MM.1S (cell line): Measurements from ENCODE around the gene TBC1D9B.

Source experiments
- DNase-seq: peaks from one replicate; pipeline ENCODE4 v3.0.0-alpha.2; 2015
- H2AFZ ChIP-seq: fragments of 300-600 bp; sonication (generic); 2 replicates; pipeline ENCODE4 v1.6.0; 2016; ENCODE audit warnings: antibody characterized with exemption, low read length
- H3F3A ChIP-seq: fragments of 300-600 bp; sonication (generic); 2 replicates; pipeline ENCODE4 v1.6.1; 2016; ENCODE audit warnings: mild to moderate bottlenecking, antibody characterized with exemption, low read length, moderate library complexity, mixed read lengths; ENCODE audit not compliant: insufficient read depth
- H3K27ac ChIP-seq: fragments of 300-600 bp; sonication (generic); 2 replicates; pipeline ENCODE4 v1.5.1; 2016; ENCODE audit warnings: mild to moderate bottlenecking, low read length
- H3K27me3 ChIP-seq: fragments of 300-600 bp; sonication (generic); replicated peaks from 2 replicates; pipeline ENCODE4 v1.6.0; 2016; ENCODE audit warnings: low read length; ENCODE audit not compliant: insufficient read depth
- H3K36me3 ChIP-seq: fragments of 300-600 bp; sonication (generic); replicated peaks from 2 replicates; pipeline ENCODE4 v1.6.1; 2016; ENCODE audit warnings: mild to moderate bottlenecking, low read length, mixed read lengths; ENCODE audit not compliant: insufficient read depth
- H3K4me1 ChIP-seq: fragments of 300-600 bp; sonication (generic); 2 replicates; pipeline ENCODE4 v1.6.1; 2016; ENCODE audit warnings: low read length, mixed read lengths
- H3K4me2 ChIP-seq: fragments of 300-600 bp; sonication (generic); 2 replicates; pipeline ENCODE4 v1.6.0; 2016; ENCODE audit warnings: low read depth, low read length
- H3K4me3 ChIP-seq: fragments of 300-600 bp; sonication (generic); 2 replicates; pipeline ENCODE4 v1.5.1; 2016; ENCODE audit warnings: low read length, mixed read lengths
- H3K79me2 ChIP-seq: fragments of 300-600 bp; sonication (generic); 2 replicates; pipeline ENCODE4 v1.6.1; 2016; ENCODE audit warnings: mixed run types, low read length, mixed read lengths
- H3K9ac ChIP-seq: fragments of 300-600 bp; sonication (generic); 2 replicates; pipeline ENCODE4 v1.6.1; 2016; ENCODE audit warnings: low read length, mixed read lengths
- H3K9me2 ChIP-seq: fragments of 300-600 bp; sonication (generic); replicated peaks from 2 replicates; pipeline ENCODE4 v1.6.1; 2016; ENCODE audit warnings: mild to moderate bottlenecking, low read length, mixed read lengths; ENCODE audit not compliant: insufficient read depth
- H3K9me3 ChIP-seq: fragments of 300-600 bp; sonication (generic); replicated peaks from 2 replicates; pipeline ENCODE4 v1.6.1; 2016; ENCODE audit warnings: mild to moderate bottlenecking, low read length, mixed read lengths; ENCODE audit not compliant: insufficient read depth
- H4K20me1 ChIP-seq: fragments of 300-600 bp; sonication (generic); 2 replicates; pipeline ENCODE4 v1.6.1; 2016; ENCODE audit warnings: mild to moderate bottlenecking, low read length, moderate library complexity, mixed read lengths; ENCODE audit not compliant: insufficient read depth
- CTCF ChIP-seq: fragments of 300-600 bp; sonication (generic); IDR thresholded peaks from 2 replicates; pipeline ENCODE4 v1.5.1; 2016; ENCODE audit warnings: antibody characterized with exemption, low read length, mixed read lengths
- EZH2 ChIP-seq: fragments of 300-600 bp; sonication (generic); optimal IDR thresholded peaks from 2 replicates; pipeline ENCODE3; 2017; ENCODE audit warnings: low read depth, mild to moderate bottlenecking, antibody characterized with exemption, low read length, mixed read lengths
- EZH2phosphoT487 ChIP-seq: fragments of 300-600 bp; sonication (generic); IDR thresholded peaks from 2 replicates; pipeline ENCODE4 v1.6.1; 2018; ENCODE audit warnings: antibody characterized with exemption, low read length

The TBC1D9B gene

GRCh38 chr5:179886190-179886911 lies 21.3 kb downstream of the TBC1D9B start:
- H3K4me2 ChIP-seq = no peak overlapping the region
- no peaks in the 10 kb centered on the region for H3K27me3 ChIP-seq
- H3K79me2 ChIP-seq = no peaks in the 10 kb centered on the region
- H2AFZ ChIP-seq = no peak overlapping the region
- H3K9ac ChIP-seq = no peak overlapping the region
- H4K20me1 ChIP-seq = no peaks in the 10 kb centered on the region
- H3K36me3 ChIP-seq = no peaks in the 10 kb centered on the region
- no peak overlapping the region for H3K27ac ChIP-seq
- TF ChIP-seq EZH2phosphoT487 (no peak), EZH2 (no peak), CTCF (no peak)
- H3K9me2 ChIP-seq = no peaks in the 10 kb centered on the region
- no peaks in the 10 kb centered on the region for H3F3A ChIP-seq
- no peaks in the 10 kb centered on the region for H3K4me1 ChIP-seq
- H3K4me3 ChIP-seq = no peak overlapping the region
- no peak for DNase-seq
- no peaks in the 10 kb centered on the region for H3K9me3 ChIP-seq

- no peak for DNase-seq
- Histone ChIP-seq H3K9me2 (no peaks in the 10 kb centered on the region), H3K4me2 (no peak overlapping the region), H3K9me3 (no peaks in the 10 kb centered on the region), H2AFZ (no peak overlapping the region), H3K79me2 (no peaks in the 10 kb centered on the region), H4K20me1 (no peaks in the 10 kb centered on the region), H3K27me3 (no peaks in the 10 kb centered on the region), H3K9ac (no peak overlapping the region), H3F3A (no peaks in the 10 kb centered on the region), H3K4me1 (no peaks in the 10 kb centered on the region), H3K36me3 (no peaks in the 10 kb centered on the region), H3K4me3 (no peak overlapping the region), H3K27ac (no peak overlapping the region)
- TF ChIP-seq EZH2 (no peak), EZH2phosphoT487 (no peak), CTCF (no peak)
Measured at GRCh38 chr5:179885491-179886090, 22.1 kb downstream of the TBC1D9B start.

GRCh38 chr5:179883163-179883562 lies 24.5 kb downstream of the TBC1D9B start:
- no peak overlapping the region for H3K4me2 ChIP-seq
- H3K79me2 ChIP-seq = no peaks in the 10 kb centered on the region
- H3K9ac ChIP-seq = no peak overlapping the region
- H3K27me3 ChIP-seq = no peaks in the 10 kb centered on the region
- DNase-seq = no peak
- TF ChIP-seq EZH2phosphoT487 = no peak
- TF ChIP-seq EZH2 = no peak
- TF ChIP-seq CTCF = no peak
- H3K9me2 ChIP-seq = no peaks in the 10 kb centered on the region
- no peak overlapping the region for H2AFZ ChIP-seq
- H3K4me3 ChIP-seq = no peak overlapping the region
- H4K20me1 ChIP-seq = no peaks in the 10 kb centered on the region
- no peak overlapping the region for H3K27ac ChIP-seq
- no peaks in the 10 kb centered on the region for H3F3A ChIP-seq
- no peaks in the 10 kb centered on the region for H3K36me3 ChIP-seq
- no peaks in the 10 kb centered on the region for H3K4me1 ChIP-seq
- H3K9me3 ChIP-seq = no peaks in the 10 kb centered on the region
